ENCODE measurements around the gene BCAS3.

DNA sequence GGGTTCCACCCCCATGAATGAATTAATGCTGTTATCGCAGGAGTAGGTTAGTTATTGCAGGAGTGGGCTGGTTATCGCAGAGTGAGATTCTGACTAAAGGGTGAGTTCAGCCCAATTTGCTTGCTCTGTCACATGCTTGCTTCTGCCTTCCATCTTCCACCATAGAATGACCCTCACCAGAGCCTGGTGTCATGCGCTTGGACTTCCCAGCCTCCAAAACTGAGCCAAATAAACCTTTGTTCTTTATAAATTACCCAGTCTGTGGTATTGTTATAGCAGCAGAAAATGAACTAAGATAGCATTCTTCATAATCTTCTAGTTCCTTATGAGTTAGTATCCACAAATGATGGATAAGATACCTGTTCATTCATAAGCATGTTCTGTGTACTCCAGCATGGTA lies 486.9 kb downstream of the BCAS3 start:
- TF ChIP-seq POU2F2 (IDR thresholded peaks at IDR 0.05; ENCODE audit: low read depth, low read length): no peak
- no peak for TF ChIP-seq POLR2A (IDR thresholded peaks at IDR 0.05; ENCODE audit: low read depth, low read length)
- TF ChIP-seq POLR2AphosphoS5 (IDR thresholded peaks at IDR 0.05; ENCODE audit: low read depth, low read length): no peak
- TF ChIP-seq TAF1 (IDR thresholded peaks at IDR 0.05; ENCODE audit: low read depth, low read length): no peak
- no peak for TF ChIP-seq PAX5 (IDR thresholded peaks at IDR 0.05; ENCODE audit: insufficient read depth, low read length, severe bottlenecking)
